Stimulated activated CD8-positive, alpha-beta memory T cell treated with anti-CD3 and anti-CD28 coated beads, Interleukin-15, amount 100 ng/mL, for 4 hours (primary cell): Measurements from ENCODE around the gene HIVEP3.

Source experiments
- DNase-seq, 2 donors: peaks; one replicate each; pipeline ENCODE4 v3.0.0-alpha.2; 2020; ENCODE audit warnings: low read depth in 2 of 2

Gene HIVEP3

GRCh38 chr1:41687007-41687406 is 231.7 kb downstream of the HIVEP3 start:
- no peak for DNase-seq

GRCh38 chr1:41683681-41684500 is 234.8 kb downstream of the HIVEP3 start:
- no peak for DNase-seq

- no peak for DNase-seq
These were observed 235.7 kb downstream of the HIVEP3 start for GRCh38 chr1:41682845-41683625.

- DNase-seq: no peak
These were observed 236.6 kb downstream of the HIVEP3 start for GRCh38 chr1:41682149-41682548.

GRCh38 chr1:41681331-41682098 is 237.2 kb downstream of the HIVEP3 start:
- DNase-seq: no peak

GRCh38 chr1:41679994-41680393 is 238.7 kb downstream of the HIVEP3 start:
- DNase-seq: no peak

- DNase-seq: no peak
These were observed 239.2 kb downstream of the HIVEP3 start for GRCh38 chr1:41679531-41679930.

GRCh38 chr1:41678111-41678878 is 240.4 kb downstream of the HIVEP3 start:
- no peak for DNase-seq

- no peak for DNase-seq
These were observed 241.1 kb downstream of the HIVEP3 start for GRCh38 chr1:41677620-41678019.

- no peak for DNase-seq
These were observed 243.3 kb downstream of the HIVEP3 start for GRCh38 chr1:41675401-41675800.

- DNase-seq: no peak
These were observed 244.2 kb downstream of the HIVEP3 start for GRCh38 chr1:41674522-41674921.

- DNase-seq: peak in 1 of 2 donors; percentile 34
These were observed 244.9 kb downstream of the HIVEP3 start for GRCh38 chr1:41673806-41674205.

GRCh38 chr1:41673378-41673777 is 245.3 kb downstream of the HIVEP3 start:
- DNase-seq: no peak

- no peak for DNase-seq
These were observed 245.9 kb downstream of the HIVEP3 start for GRCh38 chr1:41672641-41673361.

GRCh38 chr1:41672173-41672572 is 246.5 kb downstream of the HIVEP3 start:
- DNase-seq: no peak

- DNase-seq: no peak
These were observed 247.5 kb downstream of the HIVEP3 start for GRCh38 chr1:41671116-41671755.

GRCh38 chr1:41670217-41670957 is 248.3 kb downstream of the HIVEP3 start:
- DNase-seq: no peak

- no peak for DNase-seq
These were observed 249.8 kb downstream of the HIVEP3 start for GRCh38 chr1:41668967-41669366.

- no peak for DNase-seq
These were observed 250.6 kb downstream of the HIVEP3 start for GRCh38 chr1:41668054-41668660.
